HG03342 (cell line): ENCODE measurements around the gene FTCD.
"Not testable (repeated sequence)": the region's sequence is repeated elsewhere in the genome, so short reads cannot be mapped to it uniquely, and the experiment has no call there.

Experiments used
- ATAC-seq: cut with Tn5 transposase; IDR thresholded peaks from one replicate; pipeline ENCODE4 v1.9.1; 2021; ENCODE audit warnings: mild to moderate bottlenecking, moderate library complexity; ENCODE audit not compliant: unreplicated experiment

Gene FTCD

DNA sequence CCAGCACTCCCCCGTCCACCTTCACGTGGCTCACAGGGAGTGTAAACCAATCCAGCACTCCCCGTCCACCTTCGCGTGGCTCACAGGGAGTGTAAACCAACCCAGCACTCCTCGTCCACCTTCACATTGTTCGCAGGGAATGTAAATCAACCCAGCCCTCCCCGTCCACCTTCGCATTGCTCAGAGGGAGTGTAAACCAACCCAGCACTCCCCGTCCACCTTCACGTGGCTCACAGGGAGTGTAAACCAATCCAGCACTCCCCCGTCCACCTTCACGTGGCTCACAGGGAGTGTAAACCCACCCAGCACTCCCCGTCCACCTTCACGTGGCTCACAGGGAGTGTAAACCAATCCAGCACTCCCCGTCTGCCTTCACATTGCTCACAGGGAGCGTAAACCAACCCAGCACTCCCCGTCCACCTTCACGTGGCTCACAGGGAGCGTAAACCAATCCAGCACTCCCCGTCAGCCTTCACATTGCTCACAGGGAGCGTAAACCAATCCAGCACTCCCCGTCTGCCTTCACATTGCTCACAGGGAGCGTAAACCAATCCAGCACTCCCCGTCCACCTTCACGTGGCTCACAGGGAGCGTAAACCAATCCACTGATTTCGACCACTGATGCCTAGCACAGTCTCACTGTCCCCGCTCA, 14.9 kb downstream of the FTCD start:
- not testable (repeated sequence) for ATAC-seq

DNA sequence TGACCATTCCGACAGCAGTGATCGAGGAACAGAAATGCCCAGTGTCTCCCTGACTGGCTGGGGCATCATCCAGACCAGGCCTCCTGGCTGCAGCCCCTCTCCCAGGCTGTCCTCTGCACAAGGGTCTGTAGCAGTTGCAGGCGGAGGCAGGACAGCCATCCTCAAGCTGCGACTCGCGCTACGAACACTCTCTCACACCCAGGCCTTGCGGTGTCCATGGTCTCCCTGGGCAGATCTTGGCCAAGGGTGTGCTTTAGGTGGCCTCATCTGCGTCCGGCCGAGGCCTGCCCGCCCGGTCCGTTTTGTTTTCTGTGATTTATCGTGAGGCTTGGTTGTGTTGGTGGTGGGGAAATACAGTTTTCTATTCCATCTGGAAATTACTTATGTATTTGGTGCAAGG, 15.7 kb downstream of the FTCD start:
- no peak for ATAC-seq

DNA sequence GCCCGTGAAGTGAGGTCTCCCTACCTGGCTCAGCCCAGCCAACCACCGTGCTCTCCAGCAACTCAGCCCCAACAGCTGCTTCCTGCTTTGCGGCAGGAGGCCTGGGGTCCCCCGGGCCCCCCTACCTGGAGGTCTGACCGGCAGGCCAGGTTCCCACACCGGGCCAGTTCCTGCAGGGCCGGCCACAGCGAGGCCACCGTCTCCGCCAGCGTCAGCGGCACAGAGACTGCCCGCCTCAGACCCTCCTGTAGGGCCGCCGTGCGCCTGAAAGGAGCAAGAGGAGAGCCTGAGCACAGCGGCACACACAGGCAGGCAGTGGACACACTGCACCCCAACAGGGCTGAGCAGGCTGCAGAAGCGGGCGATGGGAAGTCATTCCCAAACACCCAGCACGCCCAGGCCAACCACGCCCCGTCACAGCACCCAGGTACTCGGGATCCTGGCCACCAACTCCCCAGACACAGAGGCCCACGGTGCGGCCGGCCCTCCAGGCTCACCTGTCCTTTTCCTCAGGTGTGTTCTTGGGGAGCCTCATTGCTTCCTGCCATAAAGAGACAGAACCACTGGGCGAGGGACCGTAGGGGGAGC, 16.9 kb downstream of the FTCD start:
- no peak for ATAC-seq

DNA sequence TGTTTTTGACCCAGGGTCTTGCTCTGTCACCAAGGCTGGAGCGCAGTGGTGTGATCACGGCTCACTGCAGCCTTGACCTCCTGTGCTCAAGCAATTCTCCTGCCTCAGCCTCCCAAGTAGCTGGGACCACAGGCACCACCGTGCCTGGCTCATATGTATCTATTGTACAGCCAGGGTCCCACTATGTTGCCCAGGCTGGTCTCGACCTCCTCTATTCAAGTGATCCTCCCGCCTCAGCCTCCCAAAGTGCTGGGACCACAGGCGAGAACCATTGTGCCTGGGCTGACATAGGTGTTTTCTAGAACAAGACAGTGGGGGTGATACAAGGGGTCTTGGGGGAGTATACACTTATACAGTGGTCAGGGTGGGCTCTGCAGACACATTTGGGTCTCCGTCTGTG, 17.5 kb downstream of the FTCD start:
- no peak for ATAC-seq

DNA sequence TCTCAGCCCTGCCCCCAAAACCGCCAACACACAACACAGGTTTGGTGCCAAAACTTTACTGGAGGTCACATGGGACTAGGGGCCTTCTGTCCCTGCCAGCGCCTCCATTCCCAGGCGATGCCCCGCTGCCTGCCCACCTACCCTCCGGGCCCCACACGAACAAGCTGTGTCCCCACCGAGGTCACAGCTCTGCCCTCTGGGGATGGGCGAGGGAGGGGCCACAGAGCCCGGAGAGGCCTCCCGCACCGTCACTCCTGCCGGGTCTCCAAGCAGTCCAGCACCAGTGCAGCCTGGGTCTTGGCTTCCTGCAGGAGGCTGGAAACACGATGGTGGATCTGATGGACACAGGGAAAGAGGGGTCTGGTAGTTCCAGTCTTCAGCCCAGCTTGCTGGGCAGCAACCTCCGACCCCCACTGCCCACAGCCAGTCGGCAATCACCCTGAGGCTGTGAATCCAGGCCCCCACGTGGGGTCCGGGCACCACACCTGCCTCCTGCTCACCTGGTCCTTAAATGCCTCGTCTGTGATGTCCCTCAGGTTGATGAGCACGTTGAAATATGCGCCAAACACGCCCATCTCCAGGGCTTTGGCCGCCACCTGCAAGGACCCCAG, 18.5 kb downstream of the FTCD start:
- no peak for ATAC-seq

DNA sequence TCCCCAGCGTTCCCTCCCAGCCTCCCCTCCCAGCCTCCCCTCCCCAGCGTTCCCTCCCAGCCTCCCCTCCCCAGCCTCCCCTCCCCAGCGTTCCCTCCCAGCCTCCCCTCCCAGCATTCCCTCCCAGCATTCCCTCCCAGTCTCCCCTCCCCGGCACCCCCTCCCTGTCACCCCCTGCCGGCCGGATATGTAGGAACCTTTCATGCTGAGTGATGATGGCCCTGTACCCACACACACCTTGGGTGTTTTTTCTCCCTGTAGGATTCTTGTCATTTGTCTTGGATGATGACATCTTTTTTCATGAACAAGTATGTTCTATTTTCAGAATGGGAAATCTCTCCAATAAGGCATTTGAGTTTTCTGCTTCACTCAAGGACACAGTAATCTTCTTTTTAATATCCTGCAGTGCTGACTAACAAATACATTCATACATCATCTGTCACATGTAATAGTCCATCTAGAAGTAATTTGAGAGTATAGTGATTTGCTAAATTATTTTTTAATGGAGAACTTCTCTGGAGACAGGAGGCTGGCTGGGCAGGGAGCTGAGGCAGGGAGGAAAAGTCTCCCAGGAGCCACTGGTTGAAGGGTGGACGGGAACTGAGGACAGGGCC, 19.5 kb downstream of the FTCD start:
- ATAC-seq, result no peak

DNA sequence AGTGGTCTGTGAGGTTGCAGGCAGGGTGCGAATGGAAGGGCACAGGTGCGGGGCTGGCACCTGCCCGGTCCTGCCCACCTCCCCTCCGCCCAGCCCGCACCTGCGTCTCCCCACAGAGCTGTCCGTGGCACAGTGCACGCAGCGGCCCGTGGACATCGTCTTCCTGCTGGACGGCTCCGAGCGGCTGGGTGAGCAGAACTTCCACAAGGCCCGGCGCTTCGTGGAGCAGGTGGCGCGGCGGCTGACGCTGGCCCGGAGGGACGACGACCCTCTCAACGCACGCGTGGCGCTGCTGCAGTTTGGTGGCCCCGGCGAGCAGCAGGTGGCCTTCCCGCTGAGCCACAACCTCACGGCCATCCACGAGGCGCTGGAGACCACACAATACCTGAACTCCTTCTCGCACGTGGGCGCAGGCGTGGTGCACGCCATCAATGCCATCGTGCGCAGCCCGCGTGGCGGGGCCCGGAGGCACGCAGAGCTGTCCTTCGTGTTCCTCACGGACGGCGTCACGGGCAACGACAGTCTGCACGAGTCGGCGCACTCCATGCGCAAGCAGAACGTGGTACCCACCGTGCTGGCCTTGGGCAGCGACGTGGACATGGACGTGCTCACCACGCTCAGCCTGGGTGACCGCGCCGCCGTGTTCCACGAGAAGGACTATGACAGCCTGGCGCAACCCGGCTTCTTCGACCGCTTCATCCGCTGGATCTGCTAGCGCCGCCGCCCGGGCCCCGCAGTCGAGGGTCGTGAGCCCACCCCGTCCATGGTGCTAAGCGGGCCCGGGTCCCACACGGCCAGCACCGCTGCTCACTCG, 23.3 kb downstream of the FTCD start:
- ATAC-seq, result no peak

DNA sequence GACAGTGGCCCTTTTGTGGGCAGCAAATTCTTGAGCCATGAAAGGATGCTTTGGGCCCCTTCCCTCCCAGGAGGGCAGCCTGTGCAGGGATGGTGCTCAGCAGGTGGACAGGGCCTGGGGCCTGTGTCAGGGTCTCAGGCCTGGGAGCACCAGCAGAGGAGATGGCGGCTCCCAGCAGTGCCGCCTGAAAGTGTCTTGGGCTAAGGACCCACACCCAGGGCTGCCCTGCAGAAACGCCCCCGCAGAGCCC, 23.9 kb downstream of the FTCD start:
- no peak for ATAC-seq

DNA sequence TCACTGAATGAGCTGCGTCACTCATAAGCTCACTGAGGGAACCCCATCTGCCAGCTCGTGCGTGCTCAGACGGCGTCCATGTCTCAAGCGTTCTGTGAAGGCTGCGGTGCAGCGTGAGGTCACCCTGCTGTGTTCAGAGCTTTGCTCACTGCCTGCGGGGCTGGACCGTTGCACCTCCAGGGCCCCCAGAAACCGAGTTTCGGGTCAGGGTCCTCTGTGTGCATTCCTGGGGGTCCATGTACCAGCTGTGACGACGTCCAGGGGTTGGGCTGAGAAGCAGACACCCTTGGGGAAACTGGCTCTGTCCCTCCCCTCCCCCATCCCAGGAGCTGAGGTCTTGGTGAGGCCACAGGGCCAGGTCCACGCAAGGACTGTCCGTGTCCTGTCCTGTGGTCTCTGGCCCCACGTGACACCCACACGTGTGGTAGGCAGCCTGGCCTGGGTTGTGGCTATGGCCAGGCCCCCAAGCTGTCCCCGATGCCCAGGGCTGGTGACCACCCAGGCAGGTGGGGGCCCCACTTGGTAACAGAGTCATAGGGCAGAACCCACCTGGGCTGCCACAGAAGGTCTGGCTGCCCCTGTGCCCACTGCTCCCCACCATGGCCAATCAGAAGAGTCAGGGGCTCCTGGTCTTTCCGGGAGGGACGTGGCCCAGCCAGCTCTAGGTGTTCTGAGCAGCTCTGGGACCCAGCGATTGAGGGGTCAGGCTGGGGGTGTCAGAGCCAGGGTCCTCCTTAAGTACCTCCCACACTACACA, 24.4 kb downstream of the FTCD start:
- ATAC-seq, result no peak

DNA sequence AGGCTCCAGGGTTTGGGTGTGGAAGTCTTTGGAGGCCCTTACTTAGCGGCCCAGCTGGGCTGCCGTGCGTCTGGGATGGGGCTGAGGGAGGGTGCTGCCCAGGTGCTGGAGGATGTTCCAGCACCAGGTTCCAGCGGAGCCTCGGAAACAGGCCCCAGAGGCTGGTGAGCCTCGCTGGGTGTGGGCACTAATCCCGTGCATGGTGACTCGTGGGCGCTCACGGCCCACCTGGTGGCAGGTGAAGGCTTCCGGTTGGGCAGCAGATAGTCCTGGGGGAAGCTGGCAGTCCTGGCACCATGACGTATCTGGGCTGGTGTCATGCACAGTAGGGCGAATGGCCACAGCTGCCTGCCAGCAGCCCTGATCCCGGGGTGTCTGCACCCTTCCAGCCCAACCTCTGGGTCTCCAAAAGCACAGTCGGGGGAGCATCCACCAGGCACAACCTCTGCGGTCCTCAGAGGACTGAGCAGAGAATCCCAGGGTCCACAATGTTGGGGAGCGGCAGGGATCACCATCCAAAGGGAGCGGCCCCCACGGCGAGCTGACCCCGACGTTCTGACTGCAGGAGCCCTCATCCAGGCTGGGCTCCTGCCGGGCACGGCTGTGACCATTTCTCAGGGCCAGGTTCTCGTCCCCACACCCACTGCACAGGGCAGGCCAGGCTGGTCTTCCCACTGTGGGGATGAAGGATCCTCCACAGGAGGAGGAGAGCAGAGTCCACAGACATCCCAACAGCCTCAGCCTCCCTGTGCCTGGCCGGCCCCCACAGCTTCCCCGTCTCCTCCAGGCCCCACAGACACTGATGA, 25.3 kb downstream of the FTCD start:
- no peak for ATAC-seq

DNA sequence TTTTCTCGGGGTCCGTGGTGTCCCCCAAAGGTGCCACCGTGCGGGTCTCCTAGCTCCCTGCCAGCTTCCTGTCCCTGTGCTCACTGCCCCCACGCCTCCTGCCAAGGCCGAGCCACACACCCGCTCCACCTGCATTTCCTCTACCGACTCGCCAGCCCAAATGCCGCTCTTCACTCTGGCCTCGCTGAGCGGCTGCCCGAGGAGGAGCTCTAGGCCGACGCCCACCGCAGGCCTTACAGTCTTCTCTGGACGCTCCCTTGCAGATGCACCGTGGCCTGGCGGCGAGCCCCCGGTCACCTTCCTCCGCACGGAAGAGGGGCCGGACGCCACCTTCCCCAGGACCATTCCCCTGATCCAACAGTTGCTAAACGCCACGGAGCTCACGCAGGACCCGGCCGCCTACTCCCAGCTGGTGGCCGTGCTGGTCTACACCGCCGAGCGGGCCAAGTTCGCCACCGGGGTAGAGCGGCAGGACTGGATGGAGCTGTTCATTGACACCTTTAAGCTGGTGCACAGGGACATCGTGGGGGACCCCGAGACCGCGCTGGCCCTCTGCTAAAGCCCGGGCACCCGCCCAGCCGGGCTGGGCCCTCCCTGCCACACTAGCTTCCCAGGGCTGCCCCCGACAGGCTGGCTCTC, 26.3 kb downstream of the FTCD start:
- no peak for ATAC-seq

DNA sequence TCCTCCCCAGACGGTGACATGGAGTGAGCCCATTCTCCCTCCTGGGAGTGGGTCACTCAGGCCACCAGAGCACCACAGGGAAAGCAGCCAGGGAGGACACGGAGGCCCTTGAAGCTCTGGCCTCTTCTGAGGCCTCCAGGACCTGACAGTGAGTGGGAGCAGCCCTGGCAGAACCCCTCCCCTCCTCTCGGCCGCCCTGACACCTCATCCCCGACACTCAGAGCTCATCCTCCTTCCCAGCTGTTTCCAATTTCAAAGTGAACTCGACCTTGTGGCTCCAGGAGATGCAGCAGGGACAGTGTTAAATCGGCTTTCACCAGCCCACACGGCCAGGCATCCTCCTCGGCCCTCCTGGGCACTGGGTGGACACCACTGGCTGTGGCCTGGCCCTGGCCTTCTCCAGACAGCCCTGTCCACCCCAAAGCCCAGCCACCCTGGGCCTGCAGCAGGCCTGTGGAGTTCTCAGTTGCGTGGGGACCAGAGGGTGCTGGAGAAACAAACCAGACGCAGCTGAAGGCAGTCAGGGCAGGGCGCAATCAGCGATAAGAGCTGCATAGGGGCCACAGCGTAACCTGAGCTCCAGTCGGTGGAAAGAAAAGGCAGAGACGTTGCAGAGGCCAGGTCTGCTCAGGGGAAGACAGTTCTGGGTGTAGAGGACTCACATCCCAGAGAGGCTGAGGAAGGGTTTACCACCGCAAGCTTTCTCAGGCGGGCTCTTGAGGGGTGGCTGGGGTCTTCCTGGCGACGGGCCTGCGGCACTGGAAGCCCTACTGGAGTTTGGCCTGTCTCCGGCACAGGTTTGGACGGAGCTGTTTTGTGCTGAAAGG, 27.1 kb downstream of the FTCD start:
- ATAC-seq, result no peak

DNA sequence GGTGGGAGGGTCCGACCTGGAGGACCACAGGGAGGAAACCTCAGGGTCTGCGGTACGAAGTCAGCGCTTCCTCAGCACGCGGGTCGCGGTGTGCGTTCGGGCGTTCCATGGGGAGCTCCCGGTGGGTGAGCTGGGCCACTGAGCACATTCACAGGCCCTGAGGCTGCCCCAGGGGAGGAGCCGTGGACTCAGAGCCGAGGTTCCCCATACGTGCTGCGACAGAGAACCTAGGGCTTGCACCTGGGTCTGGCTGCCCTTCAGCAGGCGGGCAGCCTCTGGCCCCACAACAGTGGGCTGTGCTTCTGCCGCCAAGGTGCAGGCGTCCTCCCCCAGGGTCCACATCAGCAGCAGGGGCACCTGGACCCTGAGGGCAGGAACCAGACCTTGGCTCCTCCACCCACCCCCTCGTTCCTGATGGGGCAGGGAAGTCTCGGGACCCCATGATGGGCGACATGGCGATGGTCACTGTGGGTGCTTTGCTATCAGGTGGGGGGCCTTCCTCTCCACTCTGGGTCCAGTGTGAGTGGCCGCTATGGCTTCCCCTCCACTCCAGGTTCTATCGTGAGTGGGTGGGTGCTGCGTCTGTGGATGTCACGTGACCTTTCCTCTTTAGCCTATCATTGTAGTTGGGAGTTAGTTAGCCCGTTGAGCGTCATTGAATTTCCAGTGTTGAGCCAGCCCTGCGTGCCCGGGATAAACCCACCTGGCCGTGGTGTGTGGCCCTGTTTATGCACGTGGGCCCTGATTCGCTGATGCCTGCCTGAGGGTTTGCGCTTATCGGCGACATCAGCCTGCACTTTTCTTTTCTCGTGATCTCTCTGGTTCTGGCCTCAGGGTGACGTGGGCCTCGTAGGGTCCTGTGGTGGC, 27.9 kb downstream of the FTCD start:
- no peak for ATAC-seq

DNA sequence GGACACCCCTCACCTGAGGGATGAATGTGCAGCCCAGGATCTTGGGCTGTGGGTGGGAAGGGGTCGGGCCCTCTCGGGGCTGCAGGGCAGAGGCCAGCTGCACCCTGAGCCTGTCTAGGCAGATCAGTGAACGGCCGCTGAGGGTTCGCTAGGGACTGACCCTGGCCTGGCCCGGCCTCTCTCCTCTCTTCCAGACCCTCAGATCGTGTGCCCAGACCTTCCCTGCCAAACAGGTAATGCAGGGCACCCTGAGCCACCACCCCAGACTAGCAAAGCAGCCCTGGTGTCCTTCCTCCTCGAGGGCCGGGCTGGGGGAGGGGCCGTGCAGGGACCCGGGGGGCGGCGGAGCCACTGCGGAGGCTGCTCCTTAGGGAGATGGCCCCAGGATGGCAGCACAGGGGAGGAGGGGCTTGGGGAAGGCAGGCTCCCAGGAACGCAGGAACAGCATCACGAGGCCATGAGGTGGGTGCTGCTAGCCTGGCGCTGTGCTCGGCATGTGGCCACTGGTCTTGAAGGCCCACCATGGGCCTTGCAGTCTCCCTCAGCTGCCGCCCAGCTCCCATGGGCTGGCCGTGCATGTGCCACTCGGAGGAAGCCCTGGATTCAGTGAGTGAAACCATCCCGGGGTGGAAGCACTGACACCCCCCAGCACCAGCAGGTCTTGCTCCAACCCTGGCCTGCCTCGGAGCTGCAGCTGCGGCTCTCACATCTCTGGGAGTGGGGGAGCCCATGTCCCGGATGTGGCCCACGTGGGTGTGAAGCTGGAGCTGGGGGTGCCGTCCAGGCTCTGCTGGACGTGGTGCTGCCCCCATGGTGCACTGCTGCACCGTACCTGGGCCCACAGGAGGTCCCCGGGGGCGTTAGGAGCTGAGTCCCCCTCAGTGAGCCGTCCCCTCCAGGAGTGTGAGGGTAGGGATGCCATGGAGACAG, 28.8 kb downstream of the FTCD start:
- ATAC-seq, result no peak

DNA sequence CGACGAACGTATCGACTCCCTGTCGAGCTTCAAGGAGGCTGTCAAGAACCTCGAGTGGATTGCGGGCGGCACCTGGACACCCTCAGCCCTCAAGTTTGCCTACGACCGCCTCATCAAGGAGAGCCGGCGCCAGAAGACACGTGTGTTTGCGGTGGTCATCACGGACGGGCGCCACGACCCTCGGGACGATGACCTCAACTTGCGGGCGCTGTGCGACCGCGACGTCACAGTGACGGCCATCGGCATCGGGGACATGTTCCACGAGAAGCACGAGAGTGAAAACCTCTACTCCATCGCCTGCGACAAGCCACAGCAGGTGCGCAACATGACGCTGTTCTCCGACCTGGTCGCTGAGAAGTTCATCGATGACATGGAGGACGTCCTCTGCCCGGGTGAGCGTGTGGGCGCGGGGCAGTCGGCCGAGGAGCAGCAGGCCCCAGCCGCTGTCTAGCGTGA, 29.5 kb downstream of the FTCD start:
- ATAC-seq, result no peak

DNA sequence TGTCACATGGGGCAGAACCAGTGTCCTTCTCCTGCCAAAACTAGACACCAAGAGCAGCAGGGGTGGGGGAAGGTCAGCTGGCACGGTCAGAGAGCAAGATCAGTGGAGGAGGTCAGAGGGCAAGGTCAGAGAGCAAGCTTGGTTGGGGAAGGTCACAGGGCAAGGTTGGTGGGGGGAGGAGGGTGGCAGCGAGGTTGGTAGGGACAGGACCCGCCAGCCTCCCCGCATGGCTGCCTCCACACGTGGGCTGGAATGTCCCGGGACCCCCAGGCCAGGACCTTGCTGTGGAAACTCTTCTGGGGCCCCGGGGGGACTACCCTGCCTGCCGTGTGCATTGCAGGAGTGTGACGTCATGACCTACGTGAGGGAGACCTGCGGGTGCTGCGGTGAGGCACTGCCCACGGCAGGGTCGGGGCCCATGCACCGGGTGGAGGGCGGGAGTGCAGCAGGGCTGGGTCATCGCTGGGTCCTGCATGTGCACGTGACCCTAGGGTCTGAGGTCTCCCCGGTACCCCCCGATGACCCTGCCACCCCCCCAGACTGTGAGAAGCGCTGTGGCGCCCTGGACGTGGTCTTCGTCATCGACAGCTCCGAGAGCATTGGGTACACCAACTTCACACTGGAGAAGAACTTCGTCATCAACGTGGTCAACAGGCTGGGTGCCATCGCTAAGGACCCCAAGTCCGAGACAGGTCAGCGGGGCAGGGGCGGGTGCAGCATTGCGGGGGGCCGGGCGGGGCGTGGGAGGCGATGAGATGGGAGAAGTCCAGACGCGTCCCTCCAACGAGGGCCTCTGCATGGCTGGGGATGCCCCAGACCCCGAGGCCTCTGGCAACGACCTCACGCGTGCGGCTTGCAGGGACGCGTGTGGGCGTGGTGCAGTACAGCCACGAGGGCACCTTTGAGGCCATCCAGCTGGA, 30.2 kb downstream of the FTCD start:
- no peak for ATAC-seq
